GM23248 (cell line): Measurements from ENCODE around the gene RCOR2. TPM values are rescaled to one million over a fixed set of nuclear protein-coding genes. Genes with fewer than 3 reads are reported as not detected.

ENCODE experiments used
- DNase-seq: peaks from one replicate; pipeline ENCODE4 v3.0.0-alpha.2; 2015
- H2AFZ ChIP-seq: fragments of 200-600 bp; sonication (generic); 2 replicates; pipeline ENCODE4 v1.6.1; 2016; ENCODE audit warnings: antibody characterized with exemption
- H3F3A ChIP-seq: fragments of 200-600 bp; sonication (generic); 2 replicates; pipeline ENCODE4 v1.6.1; 2016; ENCODE audit warnings: mild to moderate bottlenecking, antibody characterized with exemption, mixed run types; ENCODE audit not compliant: insufficient read depth
- H3K27ac ChIP-seq: fragments of 200-600 bp; sonication (generic); 2 replicates; pipeline ENCODE4 v1.5.1; 2016; ENCODE audit warnings: mild to moderate bottlenecking
- H3K27me3 ChIP-seq: fragments of 200-600 bp; sonication (generic); replicated peaks from 2 replicates; pipeline ENCODE4 v1.6.1; 2016; ENCODE audit warnings: mild to moderate bottlenecking; ENCODE audit not compliant: insufficient read depth
- H3K36me3 ChIP-seq: fragments of 200-600 bp; sonication (generic); 2 replicates; pipeline ENCODE4 v1.6.1; 2016; ENCODE audit warnings: low read depth, mild to moderate bottlenecking
- H3K4me1 ChIP-seq: fragments of 200-600 bp; sonication (generic); 2 replicates; pipeline ENCODE4 v1.6.1; 2016; ENCODE audit warnings: mild to moderate bottlenecking; ENCODE audit not compliant: insufficient read depth
- H3K4me2 ChIP-seq: fragments of 200-600 bp; sonication (generic); one replicate; pipeline ENCODE4 v1.6.1; 2016; ENCODE audit warnings: mild to moderate bottlenecking; ENCODE audit not compliant: unreplicated experiment
- H3K4me3 ChIP-seq: fragments of 200-600 bp; sonication (generic); 2 replicates; pipeline ENCODE4 v1.5.1; 2016; ENCODE audit warnings: mild to moderate bottlenecking
- H3K79me2 ChIP-seq: fragments of 200-600 bp; sonication (generic); 2 replicates; pipeline ENCODE4 v1.6.1; 2016; ENCODE audit warnings: mild to moderate bottlenecking; ENCODE audit not compliant: insufficient read depth
- H3K9ac ChIP-seq: fragments of 200-600 bp; sonication (generic); 2 replicates; pipeline ENCODE4 v1.6.1; 2016; ENCODE audit warnings: mild to moderate bottlenecking
- H3K9me2 ChIP-seq: fragments of 200-600 bp; sonication (generic); 2 replicates; pipeline ENCODE4 v1.6.1; 2016; ENCODE audit warnings: mixed run types, mild to moderate bottlenecking, moderate library complexity; ENCODE audit not compliant: insufficient read depth
- H3K9me3 ChIP-seq: fragments of 200-600 bp; sonication (generic); one replicate; pipeline ENCODE4 v1.6.1; 2017; ENCODE audit warnings: low read depth
- H4K20me1 ChIP-seq: fragments of 200-600 bp; sonication (generic); 2 replicates; pipeline ENCODE4 v1.6.0; 2016; ENCODE audit not compliant: insufficient read depth
- EZH2 ChIP-seq: fragments of 200-600 bp; sonication (generic); IDR thresholded peaks from 2 replicates; pipeline ENCODE4 v1.6.1; 2018; ENCODE audit warnings: antibody characterized with exemption, mild to moderate bottlenecking; ENCODE audit not compliant: insufficient read depth, poor library complexity, severe bottlenecking
- EZH2phosphoT487 ChIP-seq: fragments of 200-600 bp; sonication (generic); IDR thresholded peaks from 2 replicates; pipeline ENCODE4 v1.6.1; 2018; ENCODE audit warnings: antibody characterized with exemption, moderate library complexity, mild to moderate bottlenecking, low read depth; ENCODE audit not compliant: insufficient read depth
- WGBS, 2 experiments: methylation state at CpG; one replicate each; pipeline ENCODE4 v1.1.6; 2015 to 2017; ENCODE audit warnings: low lambda C conversion rate in 2 of 2, low coverage in 1 of 2; ENCODE audit errors: missing lambda C conversion rate in 2 of 2; 5-methylcytosine and 5-hydroxymethylcytosine counted together
- in situ Hi-C: fragments of 300-500 bp; cut with MboI; formaldehyde crosslinking; loops from 2 replicates; pipeline ENCODE4 v1.15.0; 2020
- polyA plus RNA-seq: library from polyadenylated mRNA; unstranded; fragments of >200 nt; fragmentation: Nextera tagmentation; extraction: Ambion mirVana; gene quantifications from 2 replicates; pipeline ENCODE4 v1.2.1, GENCODE V29; 2016
- total RNA-seq: library from RNA; depleted of rRNA; stranded (reverse); fragments of >200 nt; shearing (Covaris generic); gene quantifications from 2 replicates; pipeline ENCODE4 v1.2.3, GENCODE V29; 2014

Gene RCOR2
- total and polyA plus RNA-seq, 2 experiments from 2014 or later, result 1.8 TPM; not detected in 1

- peaks cover 18% of the 10 kb centered on the region for H3F3A ChIP-seq
- H3K79me2 ChIP-seq, result peaks cover 98% of the 10 kb centered on the region
- H3K36me3 ChIP-seq, result no peaks in the 10 kb centered on the region
- H4K20me1 ChIP-seq, result peaks cover 15% of the 10 kb centered on the region; the same call in 1 of the 2 replicates
- H3K9me2 ChIP-seq, result no peaks in the 10 kb centered on the region
- no peak overlapping the region for H2AFZ ChIP-seq
- H3K4me3 ChIP-seq, result no peak overlapping the region
- H3K4me1 ChIP-seq, result peaks cover 12% of the 10 kb centered on the region
- TF ChIP-seq EZH2phosphoT487 (no peak), EZH2 (no peak)
- peak overlapping the region; percentile 48 for H3K27ac ChIP-seq
- H3K9ac ChIP-seq, result peak overlapping the region; percentile 17; the same call in 1 of the 2 replicates
- no peaks in the 10 kb centered on the region for H3K9me3 ChIP-seq
- WGBS, 2 experiments, result 5% methylated on average over 2 of the region's 2 CpGs
- in situ Hi-C loops, result no loop called here
- no peaks in the 10 kb centered on the region for H3K27me3 ChIP-seq
- peak; percentile 82 for DNase-seq
- H3K4me2 ChIP-seq, result peak overlapping the region; percentile 34
Observed at GRCh38 chr11:63879598-63880402, 37.2 kb downstream of the RCOR2 start.

GRCh38 chr11:63877658-63878241, 39.2 kb downstream of the RCOR2 start:
- no peak overlapping the region for H2AFZ ChIP-seq
- DNase-seq, result no peak
- no peaks in the 10 kb centered on the region for H3K36me3 ChIP-seq
- in situ Hi-C loops, result no loop called here
- peaks cover 97% of the 10 kb centered on the region for H3K79me2 ChIP-seq
- H3K27ac ChIP-seq, result no peak overlapping the region
- 86 to 95% methylated on average over 6 of the region's 6 CpGs for WGBS, 2 experiments
- TF ChIP-seq EZH2phosphoT487 (no peak), EZH2 (no peak)
- no peaks in the 10 kb centered on the region for H3K27me3 ChIP-seq
- H3F3A ChIP-seq, result peaks cover 32% of the 10 kb centered on the region
- H3K4me1 ChIP-seq, result peaks cover 18% of the 10 kb centered on the region
- peaks cover 24% of the 10 kb centered on the region; the same call in 1 of the 2 replicates for H4K20me1 ChIP-seq
- H3K4me3 ChIP-seq, result no peak overlapping the region
- H3K9ac ChIP-seq, result no peak overlapping the region
- H3K4me2 ChIP-seq, result no peak overlapping the region
- no peaks in the 10 kb centered on the region for H3K9me3 ChIP-seq
- no peaks in the 10 kb centered on the region for H3K9me2 ChIP-seq

- 97 to 98% methylated on average over 6 of the region's 6 CpGs for WGBS, 2 experiments
- no peak overlapping the region for H3K4me3 ChIP-seq
- peaks cover 86% of the 10 kb centered on the region for H3K79me2 ChIP-seq
- no peak overlapping the region for H2AFZ ChIP-seq
- H4K20me1 ChIP-seq, result peaks cover 24% of the 10 kb centered on the region; the same call in 1 of the 2 replicates
- H3K4me1 ChIP-seq, result peaks cover 23% of the 10 kb centered on the region
- H3K4me2 ChIP-seq, result no peak overlapping the region
- no peaks in the 10 kb centered on the region for H3K27me3 ChIP-seq
- H3K36me3 ChIP-seq, result no peaks in the 10 kb centered on the region
- H3K9ac ChIP-seq, result no peak overlapping the region
- H3K9me3 ChIP-seq, result no peaks in the 10 kb centered on the region
- in situ Hi-C loops, result no loop called here
- DNase-seq, result no peak
- no peak overlapping the region for H3K27ac ChIP-seq
- TF ChIP-seq EZH2 (no peak), EZH2phosphoT487 (no peak)
- H3K9me2 ChIP-seq, result no peaks in the 10 kb centered on the region
- peaks cover 37% of the 10 kb centered on the region for H3F3A ChIP-seq
Observed at GRCh38 chr11:63876616-63877015, 40.3 kb downstream of the RCOR2 start.

GRCh38 chr11:63875506-63876065, 41.4 kb downstream of the RCOR2 start:
- no peak overlapping the region for H3K4me3 ChIP-seq
- no peaks in the 10 kb centered on the region for H3K36me3 ChIP-seq
- H3K27me3 ChIP-seq, result no peaks in the 10 kb centered on the region
- H3K9ac ChIP-seq, result no peak overlapping the region
- peaks cover 35% of the 10 kb centered on the region for H3F3A ChIP-seq
- WGBS, 2 experiments, result 87 to 91% methylated on average over 8 of the region's 8 CpGs
- no peak overlapping the region for H2AFZ ChIP-seq
- TF ChIP-seq EZH2phosphoT487, result no peak
- no peak for TF ChIP-seq EZH2
- peaks cover 84% of the 10 kb centered on the region for H3K79me2 ChIP-seq
- H3K9me3 ChIP-seq, result no peaks in the 10 kb centered on the region
- no peaks in the 10 kb centered on the region for H3K9me2 ChIP-seq
- DNase-seq, result no peak
- no peak overlapping the region for H3K27ac ChIP-seq
- in situ Hi-C loops, result no loop called here
- H3K4me2 ChIP-seq, result no peak overlapping the region
- peaks cover 28% of the 10 kb centered on the region for H3K4me1 ChIP-seq
- peaks cover 24% of the 10 kb centered on the region; the same call in 1 of the 2 replicates for H4K20me1 ChIP-seq
